NCI-H146 treated with DMSO at 0.1 percent for 48 hours (cell line): ENCODE data around the gene GGPS1.
"Not testable (repeated sequence)": the region's sequence is repeated elsewhere in the genome, so short reads cannot be mapped to it uniquely, and the experiment has no call there.

Experiments
- DNase-seq: peaks from one replicate; lab custom pipeline; 2025; ENCODE audit not compliant: unreplicated experiment; lab: John Stamatoyannopoulos, UW

The GGPS1 gene

DNA sequence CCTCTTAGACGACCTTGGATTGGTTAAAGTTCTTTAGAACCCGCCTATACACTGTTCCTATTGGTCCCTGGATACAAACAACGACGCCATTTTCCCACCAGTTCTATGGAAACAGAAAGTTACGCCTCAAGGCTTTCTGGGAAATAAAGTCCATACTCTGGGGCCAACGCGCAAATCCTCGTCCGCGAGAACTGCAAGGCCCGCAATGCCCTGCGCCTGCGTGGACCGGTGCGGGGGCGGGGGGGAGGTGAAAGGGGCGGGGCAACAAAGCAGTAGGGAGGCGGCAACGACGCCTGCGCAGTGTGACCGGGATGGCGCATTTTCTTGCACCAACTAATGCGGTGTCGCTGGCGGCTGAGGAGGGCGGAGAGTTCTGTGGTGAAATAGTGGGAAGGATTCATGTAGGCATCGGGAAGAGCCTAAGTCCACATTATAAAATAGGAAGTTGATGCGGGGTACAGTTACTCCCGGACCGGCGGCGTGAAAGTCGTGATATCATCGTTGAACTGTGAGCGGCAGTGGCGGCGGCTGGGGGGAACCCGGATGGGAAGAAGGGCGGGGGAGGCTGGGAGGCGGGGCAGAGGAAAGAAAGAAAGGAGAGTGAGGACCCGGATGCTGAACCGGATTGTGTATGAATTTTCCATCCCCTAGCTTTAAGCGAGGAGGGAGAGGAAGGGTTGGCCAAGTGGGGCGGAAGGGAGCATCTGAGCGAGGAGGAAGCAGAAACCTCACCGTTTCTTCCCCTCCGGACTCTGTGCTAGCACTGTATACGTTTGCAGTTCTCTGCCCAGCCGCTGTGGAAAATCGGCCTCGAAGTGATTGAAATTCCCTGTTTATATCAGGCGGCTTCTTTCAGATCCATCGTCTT lies at the start of gene GGPS1:
TSS of gene GGPS1 (plus strand) at position 300 of the 868 bp plus-strand sequence. CDS start 6,695 bp downstream, outside the sequence.
- DNase-seq = peak; percentile 99

DNA sequence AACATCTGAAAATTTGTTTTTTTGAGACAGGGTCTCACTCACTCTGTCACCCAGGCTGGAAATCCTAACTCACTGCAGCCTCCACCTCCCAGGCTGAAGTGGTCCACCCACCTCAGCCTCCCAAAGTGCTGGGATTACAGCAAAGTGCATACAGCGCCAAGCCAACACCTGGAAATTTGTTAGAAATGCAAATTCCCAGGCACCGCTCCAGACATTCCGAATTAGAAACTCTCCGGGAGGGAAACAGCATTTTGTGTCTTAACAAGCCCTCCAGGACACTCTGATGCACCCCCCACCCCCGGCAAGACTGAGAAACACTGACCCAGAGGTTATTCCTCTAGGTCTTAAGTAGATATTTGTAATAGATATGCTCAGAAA lies 49.5 kb upstream of the GGPS1 start:
- no peak for DNase-seq

DNA sequence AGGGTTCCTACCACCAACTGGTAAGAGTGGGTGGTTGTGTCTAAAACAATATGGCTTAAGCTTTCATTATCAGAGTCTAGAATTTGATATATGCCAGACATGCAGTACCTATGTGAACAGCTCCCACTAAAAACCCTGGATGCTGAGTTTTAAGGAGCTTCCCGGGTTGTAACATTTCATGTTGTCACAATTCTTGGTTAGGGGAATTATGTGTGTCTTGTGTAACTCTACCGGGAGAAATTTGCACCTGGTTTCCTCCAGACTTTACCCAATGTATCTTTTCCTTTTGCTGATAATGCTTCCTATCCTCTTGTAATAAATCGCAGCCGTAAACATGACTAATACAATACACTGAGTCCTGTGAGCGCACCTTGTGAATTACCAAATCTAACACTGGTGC lies 48.7 kb upstream of the GGPS1 start:
- no peak for DNase-seq

DNA sequence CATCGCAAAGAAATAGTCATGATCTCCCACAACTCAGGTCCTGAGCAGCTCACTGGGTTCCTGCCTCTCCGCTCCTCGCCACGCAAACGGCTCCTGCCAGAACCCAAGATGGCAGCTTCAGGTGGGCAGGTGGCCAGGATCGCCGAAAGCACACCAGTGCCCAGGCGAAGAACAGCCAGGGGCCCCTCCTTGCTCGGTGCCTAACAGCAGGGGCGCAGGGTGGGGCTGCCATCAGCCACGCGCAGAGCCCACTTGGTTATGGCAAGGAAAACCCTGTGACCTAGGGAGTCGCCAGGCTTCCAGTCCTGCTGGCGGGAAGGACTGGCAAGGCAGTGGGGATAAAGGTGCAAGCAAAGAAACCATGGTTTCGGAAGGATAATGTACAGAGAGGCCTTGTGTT lies 47.9 kb upstream of the GGPS1 start:
- no peak for DNase-seq

DNA sequence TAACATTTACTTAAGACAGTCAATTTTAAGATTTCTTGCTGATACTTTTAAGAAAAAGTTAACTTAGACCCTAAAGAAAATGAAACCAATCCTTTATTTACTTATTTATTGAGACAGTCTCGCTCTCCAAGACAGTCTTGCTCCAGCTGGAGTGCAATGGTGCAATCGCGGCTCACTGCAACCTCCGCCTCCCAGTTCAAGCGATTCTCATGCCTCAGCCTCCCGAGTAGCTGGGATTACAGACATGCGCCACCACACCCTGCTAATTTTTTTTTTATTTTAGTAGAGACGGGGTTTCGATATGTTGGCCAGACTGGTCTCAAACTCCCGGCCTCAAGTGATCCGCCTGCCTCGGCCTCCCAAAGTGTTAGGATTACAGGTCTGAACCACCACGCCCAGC lies 44.7 kb upstream of the GGPS1 start:
- DNase-seq = not testable (repeated sequence)

DNA sequence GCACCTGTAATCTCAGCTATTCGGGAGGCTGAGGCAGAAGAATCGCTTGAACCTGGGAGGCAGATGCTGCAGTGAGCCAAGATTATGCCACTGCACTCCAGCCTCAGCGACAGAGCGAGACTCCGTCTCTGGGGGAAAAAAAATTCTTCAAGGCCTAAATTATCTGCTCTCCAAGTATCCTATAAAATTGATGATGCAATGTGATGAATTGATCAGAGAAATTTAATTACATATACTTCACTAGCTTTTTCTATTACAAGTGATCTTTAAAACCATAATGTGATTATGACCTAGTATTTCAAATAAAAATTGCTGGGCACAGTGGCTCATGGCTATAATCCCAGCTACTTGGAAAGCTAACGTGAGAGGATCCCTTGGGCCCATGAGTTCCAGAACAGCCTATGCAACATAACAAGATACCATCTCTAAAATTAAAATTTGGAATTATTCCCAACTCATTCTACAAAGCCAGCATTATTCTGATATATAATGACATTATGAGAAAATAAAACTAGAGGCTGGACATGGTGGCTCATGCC lies 44.1 kb upstream of the GGPS1 start:
- no peak for DNase-seq

DNA sequence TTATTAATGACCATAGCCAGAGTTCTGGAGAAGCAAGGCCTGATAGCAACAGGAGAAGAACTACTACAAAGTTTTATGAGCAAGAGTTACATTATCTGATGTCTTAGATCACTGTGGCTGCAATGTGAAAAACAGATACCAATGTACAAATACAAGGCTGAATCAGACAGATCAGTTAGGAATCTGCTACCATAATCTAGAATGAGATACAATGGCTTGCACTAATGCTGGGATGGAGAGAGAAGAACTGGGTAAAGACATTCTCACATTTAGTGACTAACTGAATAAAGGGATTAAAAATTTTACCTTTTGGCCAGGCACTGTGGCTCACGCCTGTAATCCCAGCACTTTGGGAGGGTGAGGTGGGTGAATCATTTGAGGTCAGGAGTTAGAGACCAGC lies 41.7 kb upstream of the GGPS1 start:
- DNase-seq = no peak

DNA sequence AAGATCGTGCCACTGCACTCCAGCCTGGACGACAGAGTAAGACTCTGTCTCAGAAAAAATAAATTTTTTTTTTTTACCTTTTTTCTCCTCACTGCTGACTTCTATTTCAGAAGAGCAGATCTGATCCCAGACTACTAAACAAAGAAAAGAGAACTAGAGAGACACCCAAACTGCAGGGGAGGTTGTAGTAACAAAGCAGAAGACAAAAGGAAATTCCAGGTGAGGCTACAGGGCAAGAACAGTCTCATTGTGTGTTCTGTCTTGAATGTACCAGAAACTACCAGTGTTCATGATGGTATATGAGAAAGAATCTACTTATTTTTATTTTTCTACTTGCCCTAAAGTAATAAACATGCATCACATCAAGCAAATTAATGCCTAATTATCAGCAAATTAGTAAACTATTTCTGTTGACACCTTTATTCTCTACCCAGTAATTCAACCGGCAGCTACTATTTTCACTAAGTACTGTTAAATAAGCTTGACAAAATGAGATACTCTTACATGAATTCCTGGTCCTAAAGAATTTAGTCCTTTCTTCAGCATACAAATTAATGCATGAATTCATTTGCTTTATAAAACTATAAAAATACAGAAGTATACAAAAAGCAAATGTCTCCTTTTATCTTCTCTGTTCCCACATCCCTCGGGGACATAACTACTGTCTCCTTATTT lies 41.0 kb upstream of the GGPS1 start:
- DNase-seq = peak; percentile 68

DNA sequence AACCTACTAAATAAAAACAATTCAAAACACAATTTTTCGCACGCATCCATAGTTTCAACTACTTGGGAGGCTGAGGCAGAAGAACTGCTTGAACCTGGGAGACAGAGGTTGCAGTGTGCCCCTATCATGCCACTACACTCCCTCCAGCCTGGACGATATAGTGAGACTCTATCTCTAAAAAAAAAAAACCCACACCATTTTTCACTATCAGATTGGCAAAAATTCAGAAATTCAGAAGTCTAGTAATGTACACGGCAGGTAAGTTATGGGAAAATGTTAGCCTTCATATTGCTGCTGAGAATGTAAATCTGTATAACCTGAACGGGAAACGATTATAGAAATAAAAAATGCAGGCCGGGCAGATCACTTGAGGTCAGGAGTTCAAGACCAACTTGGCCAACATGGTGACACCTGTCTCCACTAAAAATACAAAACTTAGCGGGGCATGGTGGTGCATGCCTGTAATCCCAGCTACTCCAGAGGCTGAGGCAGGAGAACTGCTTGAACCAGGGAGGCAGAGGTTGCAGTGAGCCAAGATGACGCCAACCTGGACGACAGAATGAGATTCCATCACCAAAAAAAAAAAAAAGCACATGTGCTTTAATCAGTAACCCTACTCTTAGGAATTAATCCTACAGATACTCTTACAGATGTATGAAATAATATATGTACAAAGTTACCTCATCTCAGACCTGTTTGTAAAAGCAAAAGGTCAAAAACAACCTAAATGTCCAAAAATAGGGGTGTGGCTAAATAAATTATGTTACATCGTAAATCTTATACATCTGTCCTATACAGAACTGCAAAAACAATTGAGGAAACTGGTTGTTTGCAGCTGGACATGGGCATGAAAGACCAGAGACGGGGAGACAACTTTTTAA lies 38.3 kb upstream of the GGPS1 start:
- DNase-seq = no peak

DNA sequence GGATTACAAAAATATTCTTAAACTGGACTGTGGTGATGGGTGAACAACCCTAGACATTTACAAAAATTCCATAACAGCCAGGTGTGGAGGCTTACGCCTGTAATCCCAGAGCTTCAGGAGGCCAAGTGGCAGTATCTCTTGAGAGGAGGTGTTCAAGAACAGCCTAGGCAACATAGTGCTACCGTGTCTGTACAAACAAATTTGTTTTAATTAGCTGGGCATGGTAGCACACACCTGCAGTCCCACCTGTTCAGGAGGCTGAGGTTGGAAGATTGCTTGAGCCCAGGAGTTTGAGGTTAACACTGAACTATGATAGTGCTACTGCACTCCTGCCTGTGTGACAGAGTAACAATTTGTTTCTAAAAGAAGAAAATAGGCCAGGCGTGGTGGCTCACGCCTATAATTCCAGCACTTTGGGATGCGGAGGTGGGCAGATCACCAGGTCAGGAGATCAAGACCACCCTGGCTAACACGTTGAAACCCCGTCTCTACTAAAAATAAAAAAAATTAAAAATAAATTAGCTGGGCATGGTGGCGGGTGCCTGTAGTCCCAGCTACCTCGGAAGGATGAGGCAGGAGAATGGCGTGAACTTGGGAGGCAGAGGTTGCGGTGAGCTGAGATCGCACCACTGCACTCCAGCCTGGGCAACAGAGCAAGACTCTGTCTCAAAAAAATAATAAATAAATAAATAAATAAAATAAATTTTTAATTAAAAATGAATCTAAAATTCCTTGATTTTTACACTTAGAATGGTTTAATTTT lies 37.4 kb upstream of the GGPS1 start:
- peak; percentile 26 for DNase-seq

DNA sequence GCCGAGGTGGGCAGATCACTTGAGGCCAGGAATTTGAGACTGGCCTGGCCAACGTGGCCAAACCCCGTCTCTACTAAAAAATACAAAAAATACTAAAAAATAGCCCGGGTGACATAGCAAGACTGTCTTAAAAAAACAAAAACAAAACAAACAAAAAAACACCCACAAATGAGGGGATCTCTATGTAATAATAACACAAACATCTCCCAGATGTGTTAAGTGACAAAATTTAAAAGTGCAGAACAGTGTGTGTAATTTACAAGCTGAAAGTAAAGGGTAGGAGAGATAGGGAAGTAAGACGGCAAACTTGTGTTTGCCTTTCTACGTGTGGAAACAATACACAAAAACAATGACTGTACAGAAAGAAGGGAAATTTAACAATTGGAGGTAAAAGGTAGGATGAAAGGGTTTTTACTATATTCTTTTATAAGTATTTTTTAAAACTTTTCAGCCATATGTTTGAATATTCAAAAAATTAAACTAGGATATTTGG lies 36.7 kb upstream of the GGPS1 start:
- no peak for DNase-seq

DNA sequence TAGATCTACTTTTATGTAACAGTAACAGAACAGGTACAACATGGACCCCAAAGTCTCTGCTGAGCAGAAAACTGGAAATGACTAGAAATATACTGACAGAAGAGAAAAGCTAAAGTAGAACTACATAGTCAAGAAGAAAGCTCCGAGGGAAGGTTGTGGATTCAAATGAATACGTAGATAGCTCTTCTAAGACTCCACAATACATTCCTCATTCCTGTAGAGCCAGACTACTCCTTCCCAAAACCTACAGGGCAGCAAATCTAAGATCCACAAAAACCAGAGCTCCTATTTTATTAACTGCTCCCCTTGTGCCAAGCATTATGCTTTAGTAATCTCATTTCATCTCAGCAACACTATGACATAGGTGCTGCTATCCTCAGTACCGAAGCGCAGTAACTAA lies 35.6 kb upstream of the GGPS1 start:
- DNase-seq = no peak

DNA sequence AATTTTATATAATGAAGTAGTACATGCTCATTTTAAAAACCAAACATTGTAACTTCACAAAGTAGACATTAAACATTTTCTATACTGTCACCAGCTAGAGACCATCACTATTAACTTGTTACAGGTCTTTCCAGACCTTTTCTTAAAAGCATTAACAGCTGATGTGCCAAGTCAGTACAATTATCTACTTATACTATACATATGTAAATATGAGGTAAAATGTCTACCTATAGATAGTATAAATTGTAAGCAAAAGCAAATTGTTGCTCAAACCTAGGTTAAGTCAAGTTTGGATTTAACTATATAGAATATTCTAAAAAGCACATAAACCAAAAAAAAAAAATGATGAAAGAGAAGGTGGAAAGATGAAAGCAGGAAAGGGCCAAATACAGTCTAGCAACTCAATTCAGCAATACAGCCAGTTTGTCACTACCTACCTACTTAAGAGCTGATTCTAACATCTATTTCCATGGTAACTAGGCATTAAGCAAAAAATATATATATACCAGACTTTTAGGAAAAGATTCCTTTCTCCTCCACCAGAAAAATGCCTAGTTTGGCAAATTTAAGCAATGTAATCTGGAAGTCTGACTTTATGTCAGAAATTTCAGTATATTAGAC lies 34.9 kb upstream of the GGPS1 start:
- no peak for DNase-seq

DNA sequence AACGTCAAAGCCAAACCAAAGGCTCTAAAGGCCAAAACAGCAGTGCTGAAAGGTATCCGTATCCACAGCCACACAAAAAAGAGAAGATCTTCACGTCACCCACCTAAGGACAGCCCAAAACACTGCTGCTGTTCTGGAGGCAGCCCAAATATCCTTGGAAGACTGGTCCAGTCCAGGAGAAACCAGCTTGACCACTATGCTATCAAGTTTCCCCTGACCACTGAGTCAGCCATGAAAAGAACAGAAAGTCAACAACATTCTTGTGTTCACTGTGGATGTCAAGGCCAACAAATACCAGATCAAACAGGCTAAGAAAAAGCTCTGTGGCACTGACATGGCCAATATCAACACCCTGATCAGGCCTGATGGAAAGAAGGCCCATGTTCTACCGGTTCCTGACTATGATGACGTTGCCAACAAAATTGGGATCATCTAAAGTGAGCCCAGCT lies 32.4 kb upstream of the GGPS1 start:
- no peak for DNase-seq

DNA sequence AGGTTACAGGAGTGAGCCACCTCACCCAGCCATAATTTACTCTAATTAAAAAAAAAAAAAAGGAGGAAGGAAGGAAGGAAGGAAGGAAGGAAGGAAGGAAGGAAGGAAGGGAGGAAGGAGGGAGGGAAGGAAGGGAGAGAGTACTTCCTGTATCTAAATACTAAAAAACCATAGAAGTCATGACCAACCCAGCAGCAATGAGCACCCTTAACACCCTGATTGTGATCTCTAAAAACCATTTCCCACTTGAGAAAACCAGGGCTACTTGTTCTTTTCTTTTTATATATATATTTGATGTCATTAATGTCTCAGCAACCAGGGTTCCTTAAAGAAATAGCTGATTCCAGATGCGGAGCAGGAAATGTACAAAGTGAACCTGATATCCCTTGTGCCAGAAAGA lies 31.6 kb upstream of the GGPS1 start:
- DNase-seq = no peak

DNA sequence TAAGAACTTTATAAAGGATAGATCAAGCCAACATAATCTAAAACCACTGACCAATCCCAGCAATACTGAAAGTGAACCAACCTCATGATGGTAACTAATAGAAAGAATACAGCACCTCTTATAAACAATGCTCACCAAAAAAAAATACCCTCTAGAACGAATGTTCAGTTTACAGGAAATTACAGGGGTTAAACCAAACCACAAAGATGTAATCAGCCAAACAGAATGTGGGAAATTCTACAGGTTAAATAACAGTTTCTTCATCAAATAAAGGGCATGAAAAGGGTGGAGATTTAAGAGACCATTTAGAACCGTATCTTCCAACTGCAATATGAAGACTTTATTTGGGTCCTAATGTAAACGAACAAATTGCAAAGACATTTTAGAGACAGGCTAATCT lies 30.8 kb upstream of the GGPS1 start:
- DNase-seq = no peak

DNA sequence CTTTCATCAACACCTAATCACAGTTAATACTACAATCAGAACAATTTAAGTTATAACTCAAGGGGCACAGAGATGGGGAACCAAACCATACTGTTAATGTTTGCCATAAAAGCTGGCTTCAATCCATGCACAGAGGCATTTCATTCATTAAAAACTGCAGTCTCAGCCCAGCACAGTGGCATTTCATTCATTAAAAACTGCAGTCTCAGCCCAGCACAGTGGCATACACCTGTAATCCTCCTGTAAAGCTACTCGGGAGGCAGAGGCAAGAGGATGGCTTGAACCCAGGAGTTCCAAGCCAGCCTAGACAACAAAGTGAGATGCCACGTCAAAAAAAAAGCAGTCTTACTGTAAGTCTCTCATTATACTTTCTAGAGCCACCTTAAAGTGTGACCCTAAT lies 29.6 kb upstream of the GGPS1 start:
- no peak for DNase-seq

DNA sequence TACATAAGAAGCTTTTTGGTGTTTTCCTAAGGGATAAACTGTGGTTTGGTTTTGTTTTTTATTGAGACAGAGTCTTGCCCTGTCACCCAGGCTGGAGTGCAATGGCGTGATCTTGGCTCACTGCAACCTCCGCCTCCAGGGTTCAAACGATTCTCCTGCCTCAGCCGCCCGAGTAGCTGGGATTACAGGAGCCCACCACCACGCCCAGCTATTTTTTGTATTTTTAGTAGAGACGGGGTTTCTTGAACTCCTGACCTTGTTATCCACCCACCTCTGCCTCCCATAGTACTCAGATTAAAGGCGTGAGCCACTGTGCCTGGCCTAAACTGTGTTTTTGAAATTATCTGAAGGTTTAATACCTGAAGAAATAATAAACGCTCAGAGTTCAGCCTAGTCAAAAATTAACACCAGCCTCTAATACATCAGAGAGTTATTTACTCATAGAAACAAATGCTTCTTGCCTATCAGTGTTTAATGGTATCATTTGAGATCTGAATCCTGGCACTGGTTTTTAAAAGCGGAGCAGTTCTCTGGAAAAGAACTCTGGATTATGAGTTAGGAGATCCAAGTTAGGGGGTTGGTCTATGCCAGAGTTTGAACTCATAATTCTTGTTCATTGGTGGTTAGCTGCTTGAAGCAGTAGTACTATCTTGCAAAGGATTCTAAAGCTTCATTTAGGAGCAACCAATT lies 29.1 kb upstream of the GGPS1 start:
- no peak for DNase-seq

DNA sequence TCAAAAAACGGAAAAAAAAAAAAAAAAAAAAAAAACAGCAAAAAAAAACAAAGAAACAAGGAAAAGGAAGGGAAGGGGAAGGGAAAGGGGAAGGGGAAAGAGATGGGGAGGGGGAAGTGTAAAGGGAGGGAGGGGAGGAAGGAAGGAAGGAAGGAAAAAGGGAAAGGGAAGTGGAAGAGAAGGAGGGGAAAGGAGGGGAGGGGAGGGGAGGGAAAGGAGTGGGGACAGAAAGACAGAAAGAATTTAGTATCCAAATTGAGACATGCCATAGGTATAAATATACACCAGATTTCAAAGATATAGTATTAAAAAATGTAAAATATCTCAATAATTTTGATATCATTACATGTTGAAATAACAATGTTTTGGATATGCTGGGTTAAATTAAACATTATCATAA lies 26.2 kb upstream of the GGPS1 start:
- DNase-seq = no peak
